ENCODE data around the gene PRR11. TPM values are rescaled to one million over a fixed set of nuclear protein-coding genes. Genes with fewer than 3 reads are reported as not detected.

Gene PRR11
- total RNA-seq, 1 experiment from 2014 or later = 86.7 TPM

- Histone ChIP-seq H2AFZ (ENCODE audit: low read depth, low read length, poor library complexity, severe bottlenecking) (no peak overlapping the region), H3K36me3 (ENCODE audit: control insufficient read depth in 1 of 2, insufficient read depth in 2 of 2, low read length in 2 of 2) (peaks cover 33 to 42% of the 10 kb centered on the region in 2 experiments), H3K27me3 (ENCODE audit: insufficient read depth, low read length) (no peaks in the 10 kb centered on the region), H3K4me1 (ENCODE audit: control insufficient read depth in 1 of 2, insufficient read depth in 2 of 2, low read length in 2 of 2) (no peaks in the 10 kb centered on the region), H3K9me2 (ENCODE audit: insufficient read depth) (no peaks in the 10 kb centered on the region), H3K9ac (ENCODE audit: low read length) (no peak overlapping the region), H3K79me2 (ENCODE audit: insufficient read depth, low read length) (no peaks in the 10 kb centered on the region), H3K4me3 (replicated peaks in 1 of 2; ENCODE audit: low read depth in 1 of 2, low read length in 2 of 2) (no peak overlapping the region), H3K9me3 (ENCODE audit: control insufficient read depth in 1 of 2, insufficient read depth in 1 of 2, low read depth in 1 of 2, low read length in 2 of 2) (no peaks in the 10 kb centered on the region), H4K20me1 (ENCODE audit: insufficient read depth) (no peaks in the 10 kb centered on the region; the same call in 1 of the 2 replicates), H3K4me2 (ENCODE audit: low read length) (no peak overlapping the region), H3K27ac (ENCODE audit: low read depth, low read length) (no peak overlapping the region)
- RAD21 ChIA-PET (ENCODE audit: low non-redundant PET in 1 of 2, low total read pairs in 2 of 2, uncharacterized antibody in 2 of 2, unreplicated experiment in 2 of 2) = no interaction called here
- POLR2A ChIA-PET = no interaction called here
- CTCF ChIA-PET = no interaction called here
- TF ChIP-seq, protein P1, sequence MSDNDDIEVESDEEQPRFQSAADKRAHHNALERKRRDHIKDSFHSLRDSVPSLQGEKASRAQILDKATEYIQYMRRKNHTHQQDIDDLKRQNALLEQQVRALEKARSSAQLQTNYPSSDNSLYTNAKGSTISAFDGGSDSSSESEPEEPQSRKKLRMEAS (IDR thresholded peaks at IDR 0.05) = no peak
- DNase-seq (ENCODE audit: low read depth, low spot score) (no peak), ATAC-seq (no peak)
- intact Hi-C loops (cut with micrococcal nuclease) = no loop called here
- no TSS peak for BruUV-seq (replicated peaks)
Measured at GRCh38 chr17:59190806-59191205, 35.3 kb downstream of the PRR11 start.

- Histone ChIP-seq H3K9me2 (ENCODE audit: insufficient read depth) (no peaks in the 10 kb centered on the region), H4K20me1 (ENCODE audit: insufficient read depth) (no peaks in the 10 kb centered on the region; the same call in 1 of the 2 replicates), H3K9ac (ENCODE audit: low read length) (no peak overlapping the region), H3K36me3 (ENCODE audit: control insufficient read depth in 1 of 2, insufficient read depth in 2 of 2, low read length in 2 of 2) (peaks cover 38 to 49% of the 10 kb centered on the region in 2 experiments), H3K9me3 (ENCODE audit: control insufficient read depth in 1 of 2, insufficient read depth in 1 of 2, low read depth in 1 of 2, low read length in 2 of 2) (no peaks in the 10 kb centered on the region), H3K79me2 (ENCODE audit: insufficient read depth, low read length) (no peaks in the 10 kb centered on the region), H2AFZ (ENCODE audit: low read depth, low read length, poor library complexity, severe bottlenecking) (no peak overlapping the region), H3K4me3 (replicated peaks in 1 of 2; ENCODE audit: low read depth in 1 of 2, low read length in 2 of 2) (no peak overlapping the region), H3K4me2 (ENCODE audit: low read length) (no peak overlapping the region), H3K27me3 (ENCODE audit: insufficient read depth, low read length) (no peaks in the 10 kb centered on the region), H3K27ac (ENCODE audit: low read depth, low read length) (no peak overlapping the region), H3K4me1 (ENCODE audit: control insufficient read depth in 1 of 2, insufficient read depth in 2 of 2, low read length in 2 of 2) (no peaks in the 10 kb centered on the region)
- intact Hi-C loops (cut with micrococcal nuclease) = no loop called here
- CTCF ChIA-PET = no interaction called here
- ATAC-seq = no peak
- no TSS peak for BruUV-seq (replicated peaks)
- TF ChIP-seq ELF1 (IDR thresholded peaks at IDR 0.05; ENCODE audit: borderline replicate concordance, low read depth) = no peak
- POLR2A ChIA-PET = no interaction called here
- no peak for DNase-seq (ENCODE audit: low read depth, low spot score)
- RAD21 ChIA-PET (ENCODE audit: low non-redundant PET in 1 of 2, low total read pairs in 2 of 2, uncharacterized antibody in 2 of 2, unreplicated experiment in 2 of 2) = interaction anchor here in 1 of 2 experiments (0.6 kb wide), 1 partner anchor 21 kb away, joined by 4 read pairs; no protein-coding TSS in a partner anchor
Measured at GRCh38 chr17:59193336-59193862, 37.9 kb downstream of the PRR11 start.
